Measurements from ENCODE around the gene RITA1.

- TF ChIP-seq, protein P1, sequence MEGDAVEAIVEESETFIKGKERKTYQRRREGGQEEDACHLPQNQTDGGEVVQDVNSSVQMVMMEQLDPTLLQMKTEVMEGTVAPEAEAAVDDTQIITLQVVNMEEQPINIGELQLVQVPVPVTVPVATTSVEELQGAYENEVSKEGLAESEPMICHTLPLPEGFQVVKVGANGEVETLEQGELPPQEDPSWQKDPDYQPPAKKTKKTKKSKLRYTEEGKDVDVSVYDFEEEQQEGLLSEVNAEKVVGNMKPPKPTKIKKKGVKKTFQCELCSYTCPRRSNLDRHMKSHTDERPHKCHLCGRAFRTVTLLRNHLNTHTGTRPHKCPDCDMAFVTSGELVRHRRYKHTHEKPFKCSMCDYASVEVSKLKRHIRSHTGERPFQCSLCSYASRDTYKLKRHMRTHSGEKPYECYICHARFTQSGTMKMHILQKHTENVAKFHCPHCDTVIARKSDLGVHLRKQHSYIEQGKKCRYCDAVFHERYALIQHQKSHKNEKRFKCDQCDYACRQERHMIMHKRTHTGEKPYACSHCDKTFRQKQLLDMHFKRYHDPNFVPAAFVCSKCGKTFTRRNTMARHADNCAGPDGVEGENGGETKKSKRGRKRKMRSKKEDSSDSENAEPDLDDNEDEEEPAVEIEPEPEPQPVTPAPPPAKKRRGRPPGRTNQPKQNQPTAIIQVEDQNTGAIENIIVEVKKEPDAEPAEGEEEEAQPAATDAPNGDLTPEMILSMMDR (IDR thresholded peaks at IDR 0.05; ENCODE audit: low read length): peak; percentile 70
- TF ChIP-seq EZH2 (IDR thresholded peaks at IDR 0.05; ENCODE audit: borderline replicate concordance, low read length): no peak
Measured at GRCh38 chr12:113152835-113153814, 32.4 kb upstream of the RITA1 start.

All from OCI-LY1 (cell line).